ENCODE data around the gene VCAN. TPM values are rescaled to one million over a fixed set of nuclear protein-coding genes. Genes with fewer than 3 reads are reported as not detected.

VCAN gene
- total and polyA plus RNA-seq, 2 of the 8 experiments (the other 6 are each of a cell fraction or from before 2014, with no cell fraction given) = 146 to 404 TPM

DNA sequence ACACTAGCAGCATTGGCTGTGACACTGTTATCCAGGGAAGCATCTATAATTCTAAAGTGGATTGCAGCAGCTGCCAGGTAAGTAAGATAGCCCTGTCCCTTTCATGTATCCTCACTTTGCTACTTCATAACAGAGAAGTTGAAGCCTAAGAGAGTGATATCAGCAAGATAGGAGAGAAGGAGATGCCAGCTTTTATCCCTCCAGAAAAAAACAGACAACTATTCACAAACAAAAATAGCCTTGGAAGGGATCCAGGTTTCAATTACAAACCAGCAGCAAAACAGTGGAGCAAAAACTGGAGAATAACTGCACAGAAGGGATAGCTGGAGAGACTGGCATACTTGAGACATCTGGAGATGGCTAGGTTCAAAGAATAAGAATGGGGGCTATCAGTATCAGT is 19.6 kb upstream of the VCAN start (continued):
- TF ChIP-seq BACH1 (IDR thresholded peaks at IDR 0.05; ENCODE audit: low read length) = no peak
- TF ChIP-seq SP2 (IDR thresholded peaks at IDR 0.05; ENCODE audit: low read length) = no peak

Measured in H1 (cell line).